Suppressor macrophage (primary cell): Measurements from ENCODE around the gene PBXIP1.
A peak's percentile ranks its signal among the peaks of the same experiment; 100 is the strongest.
"Not testable (repeated sequence)": the region's sequence is repeated elsewhere in the genome, so short reads cannot be mapped to it uniquely, and the experiment has no call there.

Experiments used
- DNase-seq, 4 experiments: peaks; one replicate each; pipeline ENCODE4 v3.0.0-alpha.2; 2020 to 2022

The PBXIP1 gene

DNA sequence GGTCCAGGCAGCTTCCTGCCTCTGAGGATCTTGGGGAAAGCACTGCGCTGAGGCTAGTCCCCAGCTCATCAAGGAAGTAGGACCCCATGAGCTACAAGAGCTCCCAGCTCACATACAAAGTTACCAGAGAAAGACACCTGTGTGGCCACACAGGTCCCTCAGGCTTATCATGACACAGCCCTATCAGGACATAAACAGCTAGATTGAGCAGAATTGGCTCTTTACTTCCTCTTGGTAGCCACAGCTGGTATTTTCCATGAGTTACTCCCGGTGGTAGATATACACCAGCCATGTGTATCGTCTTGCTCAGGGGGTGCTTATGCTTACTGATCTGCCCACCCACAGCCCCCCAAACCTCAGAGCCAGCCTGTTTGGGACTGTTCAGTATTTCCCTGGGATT lies 38.7 kb upstream of the PBXIP1 start:
- no peak for DNase-seq

DNA sequence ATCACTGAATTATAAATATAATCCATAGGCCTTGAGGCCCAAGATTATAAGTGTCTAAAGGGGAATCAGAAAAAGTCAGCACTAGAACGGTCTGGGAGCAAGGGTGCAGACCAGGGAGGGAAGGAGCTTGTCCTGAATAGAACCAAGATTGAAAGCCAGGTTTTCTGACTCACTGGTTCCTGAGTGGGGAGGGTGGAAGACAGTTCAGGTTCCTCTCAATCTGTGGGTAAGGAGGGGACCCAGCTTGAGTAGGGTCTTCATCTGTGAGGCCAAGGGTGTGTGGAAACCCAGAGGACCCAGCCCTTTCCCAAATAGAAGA lies 38.3 kb upstream of the PBXIP1 start:
- no peak for DNase-seq

DNA sequence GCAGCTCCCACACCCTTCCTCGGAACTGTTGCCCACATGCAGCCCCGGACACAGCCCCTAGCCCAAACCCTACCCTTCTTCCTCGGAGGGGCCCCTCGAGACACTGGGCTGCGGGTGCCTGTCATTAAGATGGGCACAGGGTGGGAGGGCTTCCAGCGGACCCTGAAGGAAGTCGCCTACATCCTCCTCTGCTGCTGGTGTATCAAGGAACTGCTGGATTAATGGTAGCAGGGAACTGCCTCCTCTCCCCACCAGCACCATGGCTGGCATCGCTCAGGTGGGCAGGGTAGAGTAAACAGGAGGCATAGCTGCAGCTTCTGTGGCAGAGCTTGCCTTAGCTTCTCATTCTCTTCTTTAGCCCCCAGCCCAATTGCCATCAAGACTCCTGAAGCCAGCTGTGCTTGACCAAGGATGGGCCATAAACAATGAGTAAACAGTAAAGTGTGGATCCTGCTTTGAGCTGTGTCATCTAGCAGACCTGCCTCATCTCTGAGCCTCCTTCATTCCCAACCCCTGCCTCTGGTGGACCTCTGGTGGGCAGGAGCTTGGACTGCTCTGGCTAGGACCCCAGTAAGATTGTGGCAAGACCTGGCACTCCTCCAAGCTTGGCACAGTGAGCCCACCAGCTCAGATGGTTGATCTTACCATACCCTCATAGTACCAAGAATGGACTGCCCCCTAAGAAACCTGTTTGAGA lies 37.8 kb upstream of the PBXIP1 start, which contains the start of gene LENEP:
TSS of gene LENEP (plus strand) at position 15 of the 697 bp plus-strand sequence. CDS start at position 37, 22 bp downstream.
- DNase-seq = no peak

DNA sequence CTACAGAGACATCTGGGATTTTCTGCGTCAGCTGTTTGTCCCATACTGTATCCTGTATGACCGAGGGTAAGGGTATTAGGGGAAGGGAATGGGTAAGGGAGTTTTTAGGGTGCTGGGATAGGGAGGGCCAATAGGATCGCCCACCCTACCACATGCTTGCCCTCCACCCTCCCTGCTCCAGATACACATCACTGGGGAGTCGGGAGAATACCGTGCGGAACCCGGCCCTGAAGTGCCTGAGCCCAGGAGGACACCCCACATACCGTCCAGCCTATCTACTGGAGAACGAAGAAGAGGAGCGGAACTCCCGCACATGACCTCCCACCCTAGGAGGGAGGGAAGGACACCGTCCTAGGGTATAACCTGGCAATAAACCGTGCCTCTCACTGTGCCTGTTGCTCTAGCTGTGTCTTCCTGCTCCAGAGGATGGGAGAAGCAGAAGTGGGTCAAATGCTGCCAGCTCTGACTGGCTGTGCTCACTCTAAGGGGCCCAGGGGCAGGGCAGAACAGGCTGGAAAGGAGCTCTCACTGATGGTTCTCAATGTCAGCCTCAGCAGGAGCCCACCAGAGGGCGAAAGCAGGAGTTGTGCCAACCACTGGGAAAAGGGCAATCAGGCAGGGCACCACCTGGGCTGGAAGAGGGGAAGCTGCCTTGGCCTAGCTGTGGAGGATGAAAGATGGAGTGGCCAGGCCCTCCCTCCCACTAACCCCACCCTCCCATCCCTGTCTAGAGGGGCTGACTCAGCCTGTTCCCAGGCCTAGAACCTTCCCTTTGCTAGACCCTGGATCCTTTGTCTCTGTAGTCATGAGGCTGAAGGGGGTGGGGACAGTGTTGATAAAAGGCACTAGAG lies 37.0 kb upstream of the PBXIP1 start:
- DNase-seq = no peak

DNA sequence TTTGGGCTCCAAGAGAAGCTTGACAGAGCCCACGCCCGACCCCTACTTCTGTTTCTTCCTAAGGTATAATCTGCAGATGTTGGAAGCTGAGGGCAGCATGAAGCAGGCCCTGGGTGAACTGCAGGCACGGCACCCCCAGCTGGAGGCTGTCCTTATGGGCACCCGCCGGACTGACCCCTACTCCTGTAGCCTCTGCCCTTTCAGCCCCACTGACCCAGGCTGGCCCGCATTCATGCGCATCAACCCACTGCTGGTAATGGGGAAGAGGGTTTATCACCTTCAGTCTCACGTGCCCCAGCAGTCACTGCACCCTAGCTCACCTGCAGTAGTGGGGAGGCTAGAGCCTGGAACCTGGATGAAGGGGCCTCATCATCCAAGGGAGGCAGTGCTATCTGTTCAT lies 34.4 kb upstream of the PBXIP1 start:
- DNase-seq = no peak

DNA sequence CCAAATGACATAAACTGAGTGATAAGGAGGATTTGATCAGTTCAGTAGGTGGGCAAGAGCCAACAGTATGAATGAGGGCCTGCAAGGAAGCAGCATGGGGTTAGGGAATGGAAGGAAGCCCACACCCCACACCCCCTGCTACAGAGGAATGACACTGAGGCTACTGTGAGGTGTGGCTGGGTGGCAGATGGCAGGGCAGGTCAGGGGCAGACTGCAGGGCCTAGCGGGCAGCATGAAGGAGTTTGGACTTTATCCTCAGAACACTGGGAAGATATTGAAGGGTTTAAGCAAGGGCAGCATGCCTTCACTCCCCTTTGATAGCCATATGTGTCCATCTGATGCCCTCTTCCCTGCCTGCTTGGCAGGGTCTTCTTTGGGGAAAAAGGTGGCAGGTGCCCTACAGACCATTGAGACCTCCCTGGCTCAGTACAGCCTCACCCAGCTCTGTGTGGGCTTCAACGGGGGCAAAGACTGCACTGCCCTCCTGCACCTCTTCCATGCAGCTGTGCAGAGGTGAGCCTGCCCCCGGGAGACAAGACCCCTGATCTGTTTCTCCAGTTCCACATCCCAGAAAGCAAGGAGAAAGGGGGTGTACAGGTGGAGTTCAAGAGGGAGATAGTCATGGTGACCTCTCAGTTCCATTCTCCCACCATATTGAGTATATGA lies 33.4 kb upstream of the PBXIP1 start:
- DNase-seq = no peak

DNA sequence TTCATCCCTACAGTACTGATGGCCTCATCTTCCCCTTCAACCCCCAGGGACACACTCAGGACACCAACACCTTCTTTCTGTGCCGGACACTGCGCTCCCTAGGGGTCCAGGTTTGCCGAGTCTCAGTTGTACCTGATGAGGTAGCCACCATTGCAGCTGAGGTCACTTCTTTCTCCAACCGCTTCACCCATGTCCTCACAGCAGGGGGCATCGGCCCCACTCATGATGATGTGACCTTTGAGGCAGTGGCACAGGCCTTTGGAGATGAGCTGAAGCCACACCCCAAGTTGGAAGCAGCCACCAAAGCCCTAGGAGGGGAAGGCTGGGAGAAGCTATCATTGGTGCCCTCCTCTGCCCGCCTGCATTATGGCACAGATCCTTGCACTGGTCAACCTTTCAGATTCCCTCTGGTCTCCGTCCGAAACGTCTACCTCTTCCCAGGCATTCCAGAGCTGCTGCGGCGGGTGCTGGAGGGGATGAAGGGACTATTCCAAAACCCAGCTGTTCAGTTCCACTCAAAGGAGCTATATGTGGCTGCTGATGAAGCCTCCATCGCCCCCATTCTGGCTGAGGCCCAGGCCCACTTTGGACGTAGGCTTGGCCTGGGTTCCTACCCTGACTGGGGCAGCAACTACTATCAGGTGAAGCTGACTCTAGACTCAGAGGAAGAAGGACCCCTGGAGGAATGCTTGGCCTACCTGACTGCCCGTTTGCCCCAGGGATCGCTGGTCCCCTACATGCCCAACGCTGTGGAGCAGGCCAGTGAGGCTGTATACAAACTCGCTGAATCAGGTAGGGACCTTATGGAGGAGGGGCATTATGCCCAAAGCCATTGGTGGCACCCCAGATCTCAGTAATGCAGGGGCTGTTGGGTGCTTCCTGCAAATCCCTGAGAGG lies 32.4 kb upstream of the PBXIP1 start:
- DNase-seq = peak in 1 of 4 experiments; percentile 32

DNA sequence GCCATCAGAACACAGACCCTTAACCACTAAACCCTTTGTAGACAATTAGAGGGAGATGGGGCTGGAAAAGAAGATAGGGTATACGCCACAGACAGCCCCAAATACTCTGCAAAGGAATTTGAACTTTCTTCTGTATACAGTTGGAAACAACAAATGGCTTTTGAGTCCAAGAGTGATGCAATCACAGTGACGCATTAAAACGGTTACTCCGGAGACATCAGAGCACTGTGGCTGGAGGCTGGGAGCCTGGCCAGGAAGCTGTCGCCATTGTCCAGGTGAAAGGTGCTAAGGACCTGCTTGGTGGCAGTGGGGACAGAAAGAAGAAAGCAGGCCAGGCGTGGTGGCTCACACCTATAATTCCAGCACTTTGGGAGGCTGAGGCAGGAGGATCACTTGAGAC lies 31.4 kb upstream of the PBXIP1 start:
- DNase-seq = no peak

DNA sequence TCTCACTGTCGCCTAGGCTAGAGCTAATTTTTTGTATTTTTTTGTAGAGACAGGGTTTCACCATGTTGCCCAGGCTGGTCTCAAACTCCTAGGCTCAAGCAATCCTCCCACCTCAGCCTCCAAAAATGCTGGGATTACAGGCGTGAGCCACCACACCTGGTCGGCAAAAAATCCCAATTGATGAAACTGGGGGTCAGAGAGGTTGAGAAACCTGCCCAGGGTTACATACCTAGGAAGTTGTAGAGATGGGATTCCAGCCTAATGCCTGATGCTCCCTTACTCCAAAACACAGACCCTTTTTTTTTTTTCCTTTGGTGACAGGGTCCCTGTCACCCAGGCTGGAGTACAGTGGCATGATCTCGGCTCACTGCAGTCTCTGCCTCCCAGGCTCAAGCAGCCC lies 30.8 kb upstream of the PBXIP1 start:
- DNase-seq = not testable (repeated sequence)

DNA sequence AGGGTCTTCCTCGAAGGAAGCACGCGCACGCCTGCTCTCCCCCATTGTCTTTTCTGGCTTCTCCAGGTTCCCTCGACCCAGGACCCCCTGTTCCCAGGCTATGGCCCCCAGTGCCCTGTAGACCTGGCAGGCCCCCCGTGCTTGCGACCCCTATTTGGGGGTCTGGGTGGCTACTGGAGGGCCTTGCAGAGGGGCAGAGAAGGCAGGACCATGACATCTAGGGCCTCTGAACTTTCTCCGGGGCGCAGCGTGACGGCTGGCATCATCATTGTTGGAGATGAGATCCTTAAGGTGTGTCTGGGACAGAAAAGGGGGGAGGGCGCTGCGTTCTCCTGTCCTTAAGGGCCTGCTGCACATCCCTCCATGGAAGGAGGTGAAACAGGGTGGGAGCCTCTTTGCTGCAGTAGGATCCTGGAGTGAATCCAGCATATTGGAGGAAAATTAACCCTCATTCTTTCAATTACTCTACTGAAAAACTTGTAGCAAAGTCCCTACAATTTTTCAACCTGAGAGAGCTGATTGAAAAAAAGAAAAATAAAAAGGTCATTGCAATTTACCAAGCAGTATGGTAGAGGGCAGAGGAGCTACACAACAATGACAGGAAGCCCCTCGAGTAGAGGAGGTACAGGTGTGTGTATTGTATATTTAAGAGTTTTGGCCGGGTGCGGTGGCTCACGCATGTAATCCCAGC lies 28.0 kb upstream of the PBXIP1 start:
- no peak for DNase-seq

DNA sequence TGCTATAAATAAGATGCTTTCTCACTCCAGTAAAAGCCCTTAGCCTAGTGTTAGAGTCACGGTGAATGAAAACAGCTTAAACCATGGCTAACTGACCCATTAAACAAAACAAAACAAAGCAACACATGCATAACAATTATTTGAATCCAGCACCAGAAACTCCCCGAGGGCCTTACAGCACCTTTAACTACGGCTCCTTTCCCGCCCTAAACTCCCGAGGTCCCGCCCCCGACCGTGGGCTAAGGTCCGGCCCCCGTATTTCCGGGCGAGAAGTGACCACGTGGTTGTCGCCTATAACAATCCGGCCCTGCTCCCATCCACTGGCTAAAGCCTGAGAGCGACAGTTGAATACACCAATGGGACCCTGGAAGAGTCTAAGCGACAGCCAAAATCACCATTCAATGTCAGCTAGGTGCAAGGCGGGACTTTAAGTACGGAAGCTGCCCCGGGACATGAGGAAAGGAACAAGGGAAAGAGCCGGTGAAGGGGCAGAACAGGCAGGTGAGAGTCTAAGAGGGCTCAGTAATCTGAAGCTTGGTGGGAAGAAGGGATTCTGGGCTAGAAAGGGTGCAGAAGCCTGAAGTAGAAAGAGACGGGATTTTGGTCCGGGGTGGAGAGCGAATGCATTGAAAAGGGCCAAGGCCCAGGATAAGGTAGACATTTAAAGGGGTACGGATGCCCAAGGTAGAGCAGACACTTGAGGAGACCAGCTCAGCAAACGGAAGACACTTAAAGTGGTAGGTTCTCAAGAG lies 27.2 kb upstream of the PBXIP1 start, which contains the start of gene FLAD1:
TSS of gene FLAD1 (plus strand) at position 448 of the 752 bp plus-strand sequence. CDS start 351 bp downstream, outside the sequence.
- DNase-seq = peak; percentile 98 to 99 (median 98)

DNA sequence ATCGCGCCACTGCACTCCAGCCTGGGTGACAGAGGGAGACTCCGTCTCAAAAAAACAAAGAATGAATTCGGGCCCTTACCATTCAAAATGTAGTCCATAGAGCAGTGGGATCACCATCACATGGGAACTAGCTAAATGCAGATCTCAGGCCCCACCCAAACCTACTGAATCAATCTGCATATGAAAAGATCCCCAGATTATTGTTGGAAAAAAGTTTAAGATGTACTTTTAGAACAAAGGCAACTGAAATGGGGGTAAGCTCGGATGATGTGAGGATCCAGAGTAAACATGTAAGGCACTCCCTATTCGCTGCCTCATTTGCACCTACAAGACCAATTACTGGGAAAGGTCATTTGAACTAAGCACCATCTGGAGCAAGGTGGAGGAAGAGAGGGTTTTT lies 26.4 kb upstream of the PBXIP1 start:
- no peak for DNase-seq

DNA sequence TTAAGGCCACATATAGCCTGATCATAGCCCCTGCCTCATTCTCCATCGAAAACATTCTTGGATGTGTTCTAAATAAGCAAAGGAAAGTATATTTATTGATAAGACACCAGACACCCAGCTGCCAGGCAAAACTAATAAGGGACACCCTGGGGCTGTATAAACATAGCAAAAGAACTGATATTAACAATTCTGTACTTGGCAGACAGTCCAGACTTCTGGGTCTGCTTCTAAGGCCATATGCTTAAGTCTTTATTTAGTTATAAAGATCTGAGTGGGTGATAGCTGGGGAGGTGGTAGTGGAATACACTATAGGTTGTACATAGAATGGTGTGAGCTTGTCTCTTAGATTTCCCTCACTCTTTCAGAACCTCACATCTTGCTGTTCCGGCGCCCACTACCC lies 22.5 kb upstream of the PBXIP1 start:
- no peak for DNase-seq

DNA sequence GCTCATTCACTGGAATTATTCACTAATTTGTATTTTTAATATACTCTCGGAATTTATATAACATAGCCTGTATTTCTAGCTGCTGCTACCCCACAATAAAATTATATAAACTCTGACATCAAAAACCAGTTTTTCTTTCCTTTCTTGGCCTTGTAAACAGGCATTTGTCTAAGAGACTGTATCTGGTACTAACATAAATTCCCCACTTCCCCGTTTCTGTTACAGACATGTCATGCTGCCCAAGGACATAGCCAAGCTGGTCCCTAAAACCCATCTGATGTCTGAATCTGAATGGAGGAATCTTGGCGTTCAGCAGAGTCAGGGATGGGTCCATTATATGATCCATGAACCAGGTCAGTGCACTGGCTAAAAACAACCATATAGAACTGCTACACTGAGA lies 21.9 kb upstream of the PBXIP1 start:
- peak in 1 of 4 experiments; percentile 17 for DNase-seq

DNA sequence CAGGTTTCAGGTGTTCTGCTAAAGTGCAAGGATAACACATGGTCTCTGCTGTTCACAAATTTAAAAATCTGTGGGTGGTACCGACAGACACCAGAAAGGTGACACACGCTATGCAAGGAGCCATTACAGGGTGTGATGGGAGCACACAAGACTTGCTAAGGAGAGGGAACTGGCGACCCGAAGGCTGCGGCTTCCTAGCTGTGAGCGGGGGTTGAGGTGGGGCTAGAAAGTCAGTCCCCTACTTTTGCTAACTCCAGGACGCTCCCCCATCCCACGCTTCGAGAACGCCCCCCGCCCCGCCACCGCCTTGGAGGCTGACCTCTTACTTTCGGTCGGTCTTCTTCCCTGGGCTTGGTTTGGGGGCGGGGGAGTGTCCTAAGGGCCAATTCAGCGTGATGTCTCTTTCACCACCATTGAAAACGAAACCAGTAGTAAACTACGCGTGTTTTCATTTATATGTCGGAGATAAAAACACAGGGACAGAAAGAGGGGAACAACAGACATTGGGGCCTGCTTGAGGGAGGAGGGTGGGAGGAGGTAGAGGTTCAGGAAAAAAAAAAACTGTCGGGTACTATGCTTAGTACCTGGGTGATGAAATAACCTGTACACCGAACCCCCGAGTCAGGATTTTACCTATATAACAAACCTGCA lies 19.6 kb upstream of the PBXIP1 start:
- DNase-seq = peak; percentile 59 to 85 (median 74)

DNA sequence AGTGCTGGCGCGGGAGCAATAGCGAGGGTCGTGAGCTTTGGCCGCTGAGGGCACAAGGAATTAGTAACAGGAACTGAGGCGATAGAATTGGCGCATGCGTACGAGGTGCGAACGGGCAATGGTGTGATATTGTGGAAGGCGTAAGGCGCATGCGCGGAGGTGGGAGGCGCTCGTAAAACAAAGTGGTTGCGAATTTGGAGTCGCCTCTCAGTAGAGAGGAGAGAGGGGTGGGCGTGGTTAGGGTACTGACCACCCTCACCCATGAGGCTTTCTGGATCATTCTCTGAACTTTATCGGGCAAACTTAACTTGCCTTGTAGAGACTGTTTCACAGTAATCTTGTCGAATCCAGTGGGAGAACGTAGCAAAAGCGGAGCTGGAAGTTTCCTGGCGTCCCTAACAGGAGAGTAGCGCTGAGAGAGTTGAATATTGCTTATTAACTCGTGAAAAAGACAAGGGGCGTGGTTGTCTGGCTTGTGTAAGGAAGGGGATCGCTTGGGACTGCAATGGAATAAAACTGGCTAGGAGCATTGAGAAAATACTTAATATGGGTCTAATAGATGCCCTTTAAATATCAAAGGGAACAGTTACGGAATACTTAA lies 19.0 kb upstream of the PBXIP1 start:
- peak; percentile 97 to 99 (median 98) for DNase-seq

DNA sequence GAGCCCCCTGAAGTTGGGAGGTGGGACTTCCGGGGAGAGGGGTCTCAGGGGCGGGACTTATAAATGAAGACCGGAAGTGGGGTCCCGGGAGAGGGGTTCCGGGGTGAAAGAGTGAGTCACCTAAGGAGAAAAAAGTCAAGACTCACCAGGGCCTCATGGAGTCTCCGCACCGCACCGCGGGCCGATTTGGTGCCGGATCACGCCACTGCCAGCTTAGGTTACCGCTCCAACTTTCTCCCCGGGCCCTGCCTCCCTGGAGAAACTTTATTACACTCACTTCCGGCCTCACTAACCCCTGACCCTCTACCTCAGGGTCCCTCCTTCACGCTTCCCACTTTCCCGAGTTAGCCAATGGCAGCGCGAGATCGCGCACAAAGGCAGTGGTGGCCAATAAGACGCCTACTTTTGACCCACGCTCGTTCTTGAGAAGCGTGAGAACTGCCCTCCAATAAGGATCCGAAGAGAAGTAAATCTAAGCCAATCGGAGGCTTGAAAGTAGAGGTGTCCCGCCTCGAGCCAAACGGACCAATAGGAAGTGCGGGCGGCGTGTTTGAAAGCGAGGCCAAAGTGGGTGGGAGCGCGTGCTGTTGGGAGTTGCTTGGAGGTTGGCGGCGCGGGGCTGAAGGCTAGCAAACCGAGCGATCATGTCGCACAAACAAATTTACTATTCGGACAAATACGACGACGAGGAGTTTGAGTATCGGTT lies 18.4 kb upstream of the PBXIP1 start, which contains the start of gene CKS1B:
TSS of gene CKS1B (plus strand) at position 580 of the 706 bp plus-strand sequence. CDS start at position 645, 65 bp downstream.
- peak; percentile 97 to 100 (median 100) for DNase-seq

DNA sequence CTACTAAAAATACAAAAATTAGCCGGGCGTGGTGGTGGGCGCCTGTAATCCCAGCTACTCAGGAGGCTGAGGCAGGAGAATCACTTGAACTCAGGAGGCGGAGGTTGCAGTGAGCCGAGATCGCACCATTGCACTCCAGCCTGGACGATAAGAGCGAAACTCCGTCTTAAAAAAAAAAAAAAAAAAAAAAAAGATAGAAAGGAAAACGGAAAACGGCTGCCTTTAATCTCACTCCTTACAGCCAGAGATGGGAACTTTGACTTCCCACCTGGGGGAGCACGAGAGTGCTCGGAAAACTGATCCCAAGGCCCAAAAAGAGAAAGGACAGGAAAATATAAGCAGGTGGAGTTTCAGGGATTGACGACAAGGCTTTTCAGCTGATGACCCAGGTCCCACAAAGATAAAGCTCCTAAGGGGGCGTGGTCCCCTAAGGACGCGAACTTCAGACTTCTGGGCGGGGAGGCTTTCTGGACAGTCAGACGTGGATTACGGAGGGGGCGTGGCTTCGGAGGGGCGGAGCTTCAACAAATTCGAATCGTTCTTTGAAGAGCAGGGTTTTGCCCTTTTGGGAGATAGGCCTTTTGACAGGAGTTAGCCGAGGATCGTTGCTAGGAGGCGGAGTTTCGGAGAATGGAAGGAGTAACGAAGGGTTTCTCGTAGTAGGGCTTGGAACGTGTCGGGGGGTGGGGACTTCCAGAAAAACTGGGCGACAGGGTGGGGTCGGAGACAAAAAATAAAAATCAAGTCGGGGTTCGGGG lies 17.6 kb upstream of the PBXIP1 start:
- DNase-seq = peak; percentile 96 to 97 (median 96)
